ACC112 (cell line): ENCODE results near the gene IGFBP2.

Experiments
- H2AFZ ChIP-seq: fragments of 200-600 bp; sonication (generic); one replicate; pipeline ENCODE4 v1.6.0; 2017; ENCODE audit warnings: antibody characterized with exemption, low read length; ENCODE audit not compliant: unreplicated experiment
- H3K27ac ChIP-seq: fragments of 200-600 bp; sonication (generic); 2 replicates; pipeline ENCODE4 v1.5.1; 2014; ENCODE audit warnings: low read depth, mild to moderate bottlenecking, antibody characterized with exemption, low read length, moderate library complexity
- H3K27me3 ChIP-seq: fragments of 200-600 bp; sonication (generic); 2 replicates; pipeline ENCODE4 v1.6.1; 2014; ENCODE audit warnings: mild to moderate bottlenecking, antibody characterized with exemption, low read length, moderate library complexity, mixed read lengths; ENCODE audit not compliant: insufficient read depth
- H3K36me3 ChIP-seq: fragments of 200-600 bp; sonication (generic); 2 replicates; pipeline ENCODE4 v1.6.1; 2016; ENCODE audit warnings: mild to moderate bottlenecking, antibody characterized with exemption, low read length, moderate library complexity, mixed read lengths; ENCODE audit not compliant: insufficient read depth
- H3K4me1 ChIP-seq: fragments of 200-600 bp; sonication (generic); one replicate; pipeline ENCODE4 v1.6.1; 2016; ENCODE audit warnings: low read length, mixed read lengths; ENCODE audit not compliant: insufficient read depth, unreplicated experiment, control insufficient read depth
- H3K4me3 ChIP-seq: fragments of 200-600 bp; sonication (generic); 2 replicates; pipeline ENCODE4 v1.5.1; 2014; ENCODE audit warnings: mild to moderate bottlenecking, low read depth, low read length
- H3K79me2 ChIP-seq: fragments of 200-600 bp; sonication (generic); one replicate; pipeline ENCODE4 v1.6.0; 2016; ENCODE audit warnings: low read length; ENCODE audit not compliant: control insufficient read depth, unreplicated experiment, insufficient read depth

Gene IGFBP2

DNA sequence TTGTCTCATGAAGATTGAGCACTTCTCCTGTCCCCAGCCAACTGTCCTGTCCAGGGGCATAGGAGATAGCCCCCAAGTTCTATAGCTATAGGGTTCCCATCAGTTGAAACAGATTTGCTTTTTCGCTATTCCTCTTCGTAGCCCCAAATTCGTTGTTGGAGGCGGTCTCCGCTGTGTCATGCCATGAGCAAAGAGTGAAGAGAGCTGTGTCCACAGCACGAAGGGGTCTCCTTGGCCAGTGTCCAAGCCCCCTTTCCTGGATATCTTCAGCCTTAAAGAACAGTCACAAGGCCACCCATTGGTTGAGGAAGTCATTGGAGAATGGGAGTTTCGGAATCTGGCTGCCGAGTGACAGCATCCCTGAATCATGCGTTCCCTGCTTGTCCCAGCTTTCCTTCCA lies 41.2 kb downstream of the IGFBP2 start:
- H3K4me3 ChIP-seq = no peak overlapping the region
- no peak overlapping the region for H2AFZ ChIP-seq
- no peaks in the 10 kb centered on the region for H3K4me1 ChIP-seq
- no peaks in the 10 kb centered on the region for H3K36me3 ChIP-seq
- no peak overlapping the region for H3K27ac ChIP-seq
- no peaks in the 10 kb centered on the region for H3K79me2 ChIP-seq
- peaks cover 13% of the 10 kb centered on the region for H3K27me3 ChIP-seq

DNA sequence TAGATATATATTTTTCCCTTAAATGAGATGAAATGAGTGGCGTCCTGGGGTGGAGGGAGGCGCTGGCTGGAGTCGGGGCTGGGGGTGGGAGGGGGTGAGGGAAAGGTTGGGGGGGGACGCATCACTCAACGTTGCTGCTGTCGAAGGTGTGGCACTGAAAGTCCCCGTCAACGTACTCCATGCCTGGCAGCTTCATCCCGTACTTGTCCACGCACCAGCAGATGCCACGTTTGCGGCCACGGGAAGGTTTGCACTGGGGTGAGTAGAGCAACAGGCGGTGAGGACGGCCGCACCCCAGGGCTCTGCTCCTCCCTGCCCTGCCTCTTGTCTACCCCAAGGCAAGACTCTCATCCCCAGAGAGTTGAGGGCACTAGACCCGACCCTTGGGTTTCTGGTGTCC lies 43.4 kb downstream of the IGFBP2 start:
- no peaks in the 10 kb centered on the region for H3K4me1 ChIP-seq
- H3K4me3 ChIP-seq = no peak overlapping the region
- H3K36me3 ChIP-seq = no peaks in the 10 kb centered on the region
- no peak overlapping the region for H3K27ac ChIP-seq
- no peaks in the 10 kb centered on the region for H3K79me2 ChIP-seq
- no peak overlapping the region for H2AFZ ChIP-seq
- H3K27me3 ChIP-seq = peaks cover 13% of the 10 kb centered on the region; the same call in 1 of the 2 replicates

GRCh38 chr2:216677439-216678097 lies 44.3 kb downstream of the IGFBP2 start:
- Histone ChIP-seq H3K36me3 (no peaks in the 10 kb centered on the region), H3K4me1 (peaks cover 4% of the 10 kb centered on the region), H3K79me2 (no peaks in the 10 kb centered on the region), H3K4me3 (no peak overlapping the region), H3K27ac (no peak overlapping the region), H2AFZ (no peak overlapping the region), H3K27me3 (peaks cover 13% of the 10 kb centered on the region; the same call in 1 of the 2 replicates)

- H3K4me3 ChIP-seq = no peak overlapping the region
- no peaks in the 10 kb centered on the region for H3K79me2 ChIP-seq
- no peak overlapping the region for H3K27ac ChIP-seq
- no peaks in the 10 kb centered on the region for H3K36me3 ChIP-seq
- peaks cover 4% of the 10 kb centered on the region for H3K4me1 ChIP-seq
- H3K27me3 ChIP-seq = peaks cover 13% of the 10 kb centered on the region; the same call in 1 of the 2 replicates
- no peak overlapping the region for H2AFZ ChIP-seq
These were observed 44.9 kb downstream of the IGFBP2 start for GRCh38 chr2:216678098-216678465.

DNA sequence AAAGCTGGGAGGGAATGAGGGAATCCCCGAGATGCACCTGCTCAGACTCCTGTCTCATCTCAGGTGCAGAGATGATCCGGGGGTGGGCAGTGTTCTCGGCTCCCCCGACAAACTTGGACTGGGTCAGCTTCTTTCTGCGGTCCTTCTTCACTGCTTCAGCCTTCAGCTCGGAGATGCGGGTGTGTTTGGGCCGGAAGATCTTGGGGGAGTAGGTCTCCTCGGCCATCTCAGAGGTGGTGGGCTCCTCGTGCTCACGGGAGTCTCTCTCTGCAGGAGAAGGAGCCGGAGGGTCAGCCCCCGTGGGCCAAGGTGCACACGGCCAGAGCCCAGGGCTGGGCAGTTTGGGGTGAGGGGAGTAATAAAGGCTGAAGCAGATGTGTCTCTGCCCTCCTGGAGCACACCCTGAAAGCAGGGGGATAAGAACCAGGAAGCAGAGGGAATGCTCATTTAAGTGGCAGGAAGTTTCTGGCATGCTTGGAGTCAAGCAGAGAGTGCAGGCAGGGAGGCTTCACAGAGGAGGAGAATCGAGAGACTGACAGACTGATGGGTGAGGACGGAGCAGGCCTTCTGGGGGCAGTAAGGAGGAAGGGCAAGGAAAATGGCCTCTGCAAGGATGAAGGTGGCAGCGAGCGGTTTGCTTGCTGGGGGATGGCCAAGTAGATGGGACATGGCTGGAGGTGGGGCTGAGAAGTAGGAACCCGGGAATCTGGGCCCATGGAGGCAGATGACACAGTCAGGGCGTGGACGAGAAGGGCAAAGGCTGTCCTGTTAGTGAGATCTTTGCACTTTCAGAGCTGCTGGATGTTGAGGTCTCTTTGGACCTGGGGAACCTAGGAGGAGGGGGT lies 45.8 kb downstream of the IGFBP2 start:
- H3K4me1 ChIP-seq = peaks cover 10% of the 10 kb centered on the region
- no peak overlapping the region for H3K4me3 ChIP-seq
- H3K79me2 ChIP-seq = no peaks in the 10 kb centered on the region
- H3K27ac ChIP-seq = no peak overlapping the region
- H3K27me3 ChIP-seq = peaks cover 13% of the 10 kb centered on the region; the same call in 1 of the 2 replicates
- no peaks in the 10 kb centered on the region for H3K36me3 ChIP-seq
- no peak overlapping the region for H2AFZ ChIP-seq

DNA sequence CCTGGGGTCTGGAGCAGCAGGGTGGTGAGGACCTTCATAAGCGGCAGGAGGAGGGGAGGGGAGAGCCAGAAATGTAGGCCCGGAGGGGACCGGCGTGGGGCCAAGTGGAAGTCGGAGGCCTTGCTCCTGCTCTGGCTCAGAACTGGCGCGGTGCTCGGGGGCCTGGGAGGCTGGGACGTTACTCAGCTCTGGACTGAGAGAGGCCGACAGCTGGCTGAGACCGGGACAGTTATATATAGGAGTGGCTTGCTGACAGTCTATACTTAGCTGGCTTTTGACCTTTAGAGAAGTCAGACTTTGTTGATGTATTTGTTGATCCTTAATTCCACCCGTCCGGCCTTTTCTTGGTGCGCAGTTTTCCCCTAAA lies 46.4 kb downstream of the IGFBP2 start:
- Histone ChIP-seq H3K79me2 (no peaks in the 10 kb centered on the region), H3K27ac (no peak overlapping the region), H3K4me3 (no peak overlapping the region), H2AFZ (no peak overlapping the region), H3K27me3 (0 out of 2 replicates have a peak, but pooled peaks cover 9% of the 10 kb centered on the region), H3K4me1 (peaks cover 15% of the 10 kb centered on the region), H3K36me3 (no peaks in the 10 kb centered on the region)

DNA sequence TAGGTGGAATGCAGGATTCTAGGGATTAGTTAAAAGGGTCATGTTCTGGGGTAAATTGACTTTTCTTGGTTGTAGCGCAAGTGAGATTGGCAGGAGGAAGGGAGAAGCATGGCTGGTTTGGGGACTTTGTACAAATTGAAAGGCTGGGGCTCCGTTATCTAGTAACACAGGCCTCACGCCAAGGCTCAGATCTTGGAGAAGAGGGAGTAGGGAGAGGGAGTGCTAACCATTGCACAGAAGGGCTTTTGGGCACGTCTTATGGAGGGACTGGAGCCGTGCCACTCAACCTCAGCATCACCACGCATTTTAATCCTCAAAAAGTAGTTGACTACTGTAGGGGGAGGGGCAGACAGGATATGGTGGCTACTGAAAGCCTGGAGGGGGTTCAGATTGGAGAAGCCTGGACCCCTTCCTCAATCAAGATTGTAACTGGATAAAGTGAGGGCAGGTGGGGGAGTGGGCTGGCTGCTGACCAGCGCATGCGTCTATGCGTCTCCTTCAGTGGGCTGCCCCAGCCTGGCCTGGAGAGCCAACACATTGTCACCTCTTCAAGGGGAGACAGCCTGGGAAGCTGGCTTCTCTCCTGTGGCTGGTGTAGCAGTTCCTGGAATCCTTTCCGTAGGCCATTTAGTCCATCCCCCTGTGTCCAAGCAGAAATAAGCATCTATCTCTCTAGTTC lies 47.9 kb downstream of the IGFBP2 start:
- Histone ChIP-seq H3K27ac (no peak overlapping the region), H3K27me3 (no peaks in the 10 kb centered on the region), H3K4me3 (no peak overlapping the region), H2AFZ (no peak overlapping the region), H3K79me2 (no peaks in the 10 kb centered on the region), H3K36me3 (no peaks in the 10 kb centered on the region), H3K4me1 (peaks cover 15% of the 10 kb centered on the region)

- H3K4me1 ChIP-seq = peaks cover 15% of the 10 kb centered on the region
- H3K27ac ChIP-seq = no peak overlapping the region
- no peaks in the 10 kb centered on the region for H3K79me2 ChIP-seq
- no peaks in the 10 kb centered on the region for H3K36me3 ChIP-seq
- H3K27me3 ChIP-seq = no peaks in the 10 kb centered on the region
- no peak overlapping the region for H2AFZ ChIP-seq
- no peak overlapping the region for H3K4me3 ChIP-seq
These were observed 48.5 kb downstream of the IGFBP2 start for GRCh38 chr2:216681683-216682082.

DNA sequence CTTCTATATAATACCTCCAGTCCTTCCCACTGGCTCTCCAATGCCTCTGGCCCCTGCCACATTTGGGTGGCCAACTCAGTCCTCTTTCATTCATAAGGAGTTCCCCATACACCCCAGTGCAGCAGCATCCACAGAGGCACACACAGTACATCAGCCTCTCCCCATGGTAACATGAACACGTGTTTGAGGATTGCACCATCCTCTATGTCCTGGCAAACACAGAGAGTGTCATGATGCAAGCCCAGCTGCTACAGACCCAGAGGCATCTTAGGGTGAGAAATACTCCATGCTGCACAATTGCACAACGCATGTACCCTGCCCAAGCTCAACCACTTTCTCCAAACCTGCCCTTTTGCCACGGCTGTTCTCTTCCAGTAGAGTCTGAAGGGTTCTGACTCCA lies 50.6 kb downstream of the IGFBP2 start:
- Histone ChIP-seq H3K27me3 (no peaks in the 10 kb centered on the region), H3K4me1 (peaks cover 15% of the 10 kb centered on the region), H3K27ac (no peak overlapping the region), H2AFZ (no peak overlapping the region), H3K4me3 (no peak overlapping the region), H3K36me3 (no peaks in the 10 kb centered on the region), H3K79me2 (no peaks in the 10 kb centered on the region)

DNA sequence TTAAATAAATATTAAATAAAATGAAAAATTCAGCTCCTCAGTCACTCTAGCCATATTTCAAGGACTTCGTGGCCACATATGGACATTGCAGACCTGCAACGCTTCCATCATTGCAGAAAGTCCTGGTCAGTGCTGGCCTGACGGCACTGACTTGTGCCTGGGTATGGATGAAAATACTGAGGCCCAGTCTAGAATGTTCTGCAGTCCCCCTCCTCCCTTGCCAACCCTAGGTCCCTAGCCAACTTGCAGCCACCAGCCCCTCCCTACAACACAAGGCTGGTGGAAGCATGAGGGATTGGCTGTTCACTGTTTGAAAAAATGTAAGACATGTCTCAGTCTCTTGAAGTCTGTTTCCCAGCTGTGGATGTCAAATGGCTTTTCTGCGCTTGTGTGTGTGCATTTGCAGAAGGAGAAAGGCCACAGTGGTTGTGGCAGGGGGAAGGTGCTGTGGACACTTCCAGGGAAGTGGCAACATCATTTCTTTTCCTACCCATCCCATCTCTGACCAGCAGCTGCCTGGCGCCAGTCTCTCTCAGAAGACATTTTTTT lies 52.2 kb downstream of the IGFBP2 start:
- H3K4me1 ChIP-seq = peaks cover 18% of the 10 kb centered on the region
- no peaks in the 10 kb centered on the region for H3K27me3 ChIP-seq
- H2AFZ ChIP-seq = no peak overlapping the region
- H3K36me3 ChIP-seq = no peaks in the 10 kb centered on the region
- H3K27ac ChIP-seq = no peak overlapping the region
- no peaks in the 10 kb centered on the region for H3K79me2 ChIP-seq
- H3K4me3 ChIP-seq = no peak overlapping the region
